SK-N-SH (cell line): ENCODE data around the gene ZNF319. TPM values are rescaled to one million over a fixed set of nuclear protein-coding genes. Genes with fewer than 3 reads are reported as not detected.

Experiments
- CTCF ChIA-PET: fragments of 300-600, 350-600 bp; formaldehyde crosslinking; extraction: SDS; loops from one replicate; lab custom pipeline; 2021; lab: Yijun Ruan, JAX
- POLR2A ChIA-PET: fragments of 350-600 bp; sonication (Branson Sonifier 250); formaldehyde crosslinking; extraction: SDS; loops from one replicate; lab custom pipeline; 2020; ENCODE audit warnings: antibody characterized with exemption, inconsistent platforms; lab: Yijun Ruan, JAX
- DNase-seq: peaks from one replicate; pipeline ENCODE4 v3.0.0; 2012
- H2AFZ ChIP-seq: fragments of 200-600 bp; sonication (generic); 2 replicates; pipeline ENCODE4 v1.8.1; 2016; ENCODE audit warnings: antibody characterized with exemption, mild to moderate bottlenecking, low read depth
- H3F3A ChIP-seq: fragments of 200-600 bp; sonication (generic); replicated peaks from 2 replicates; pipeline ENCODE3; 2016; ENCODE audit warnings: antibody characterized with exemption, mild to moderate bottlenecking; ENCODE audit not compliant: insufficient read depth
- H3K27ac ChIP-seq, 2 experiments: fragments of 200-500 bp in 1 of 2; fragments of 200-600 bp in 1 of 2; sonication (Bioruptor generic) in 1 of 2; sonication (generic), shearing (Covaris generic) in 1 of 2; 2 replicates each; pipeline versions ENCODE4 v1.5.1 to v1.6.1; 2014 to 2016; ENCODE audit warnings: low read depth in 2 of 2, inconsistent platforms in 1 of 2, low read length in 1 of 2, mild to moderate bottlenecking in 1 of 2, mixed read lengths in 1 of 2
- H3K27me3 ChIP-seq: fragments of 200-600 bp; sonication (generic), shearing (Covaris generic); 2 replicates; pipeline ENCODE4 v1.6.1; 2016; ENCODE audit warnings: mixed run types; ENCODE audit not compliant: insufficient read depth
- H3K36me3 ChIP-seq, 2 experiments: fragments of 200-500 bp in 1 of 2; fragments of 200-600 bp in 1 of 2; sonication (Bioruptor generic) in 1 of 2; sonication (generic) in 1 of 2; replicated peaks in 1 of 2; 2 replicates each; pipeline versions ENCODE3 to v1.5.1; 2014 to 2016; ENCODE audit warnings: low read length in 1 of 2, mild to moderate bottlenecking in 1 of 2; ENCODE audit not compliant: insufficient read depth in 2 of 2, control insufficient read depth in 1 of 2
- H3K4me1 ChIP-seq, 2 experiments: fragments of 200-500 bp in 1 of 2; fragments of 200-600 bp in 1 of 2; sonication (Bioruptor generic) in 1 of 2; sonication (generic), shearing (Covaris generic) in 1 of 2; 2 replicates each; pipeline versions ENCODE4 v1.5.1 to v1.6.1; 2014 to 2016; ENCODE audit warnings: low read depth in 1 of 2, low read length in 1 of 2, mixed run types in 1 of 2; ENCODE audit not compliant: insufficient read depth in 2 of 2, control insufficient read depth in 1 of 2
- H3K4me2 ChIP-seq: fragments of 200-600 bp; sonication (generic), shearing (Covaris generic); 2 replicates; pipeline ENCODE4 v1.6.1; 2017; ENCODE audit warnings: mixed run types
- H3K4me3 ChIP-seq, 2 experiments: fragments of 200-500 bp in 1 of 2; fragments of 200-600 bp in 1 of 2; sonication (Bioruptor generic) in 1 of 2; sonication (generic), shearing (Covaris generic) in 1 of 2; 2 replicates each; pipeline versions ENCODE4 v1.5.1 to v1.8.1; 2014 to 2016; ENCODE audit warnings: low read depth in 2 of 2, inconsistent platforms in 1 of 2, low read length in 1 of 2, mild to moderate bottlenecking in 1 of 2, mixed read lengths in 1 of 2, moderate library complexity in 1 of 2
- H3K79me2 ChIP-seq: fragments of 200-600 bp; sonication (generic); 2 replicates; pipeline ENCODE4 v1.8.1; 2017; ENCODE audit warnings: mild to moderate bottlenecking; ENCODE audit not compliant: insufficient read depth
- H3K9ac ChIP-seq: fragments of 200-600 bp; sonication (generic); 2 replicates; pipeline ENCODE4 v1.6.1; 2017; ENCODE audit warnings: mixed run types
- H3K9me2 ChIP-seq: fragments of 200-600 bp; sonication (generic); 2 replicates; pipeline ENCODE4 v1.6.1; 2017; ENCODE audit warnings: mixed run types
- H3K9me3 ChIP-seq: fragments of 200-600 bp; sonication (generic); 2 replicates; pipeline ENCODE4 v1.6.1; 2017; ENCODE audit warnings: mixed run types, mild to moderate bottlenecking, moderate library complexity
- H4K20me1 ChIP-seq: fragments of 200-600 bp; sonication (generic); 2 replicates; pipeline ENCODE4 v1.6.1; 2017; ENCODE audit warnings: mild to moderate bottlenecking, mixed run types; ENCODE audit not compliant: insufficient read depth
- CHD2 ChIP-seq: fragments of 150-350 bp; IDR thresholded peaks from 2 replicates; pipeline ENCODE4 v1.6.1; 2018; ENCODE audit warnings: low read length; ENCODE audit not compliant: partially characterized antibody
- ELF1 ChIP-seq: IDR thresholded peaks from 2 replicates; pipeline ENCODE4 v1.4.0; 2012
- FOSL2 ChIP-seq: IDR thresholded peaks from 2 replicates; pipeline ENCODE4 v1.4.0; 2012; ENCODE audit warnings: low read depth, mild to moderate bottlenecking, moderate library complexity, borderline replicate concordance
- FOXJ3 ChIP-seq: sonication (generic); formaldehyde crosslinking; IDR thresholded peaks from 2 replicates; pipeline ENCODE4 v1.5.1; 2020; ENCODE audit warnings: mild to moderate bottlenecking, missing genetic modification reagents
- GABPA ChIP-seq: IDR thresholded peaks from 2 replicates; pipeline ENCODE4 v1.4.0; 2012; ENCODE audit warnings: low read depth, mild to moderate bottlenecking
- GATA2 ChIP-seq: sonication (generic); formaldehyde crosslinking; IDR thresholded peaks from 2 replicates; pipeline ENCODE4 v1.5.0; 2020; ENCODE audit warnings: mild to moderate bottlenecking, missing genetic modification reagents
- JUND ChIP-seq: IDR thresholded peaks from 2 replicates; pipeline ENCODE4 v1.4.0; 2012
- MEF2A ChIP-seq: IDR thresholded peaks from 2 replicates; pipeline ENCODE4 v1.4.0; 2012; ENCODE audit warnings: low read depth, borderline replicate concordance
- MXI1 ChIP-seq: IDR thresholded peaks from 2 replicates; pipeline ENCODE4 v1.6.1; 2012; ENCODE audit warnings: mild to moderate bottlenecking, low read depth, low read length, improper control_type of control experiment
- NFIC ChIP-seq: IDR thresholded peaks from 2 replicates; pipeline ENCODE4 v1.4.0; 2012; ENCODE audit warnings: borderline replicate concordance
- POLR2AphosphoS5 ChIP-seq: IDR thresholded peaks from 2 replicates; pipeline ENCODE4 v1.6.1; 2012; ENCODE audit warnings: low read depth, low read length
- RAD21 ChIP-seq: IDR thresholded peaks from 2 replicates; pipeline ENCODE4 v1.6.1; 2012; ENCODE audit warnings: mild to moderate bottlenecking, low read length
- RCOR1 ChIP-seq: fragments of 150-350 bp; IDR thresholded peaks from 2 replicates; pipeline ENCODE4 v1.6.1; 2017; ENCODE audit warnings: antibody characterized with exemption, low read length
- RXRA ChIP-seq: IDR thresholded peaks from 2 replicates; pipeline ENCODE4 v1.4.0; 2012; ENCODE audit warnings: low read depth, mild to moderate bottlenecking, borderline replicate concordance
- SMC3 ChIP-seq: IDR thresholded peaks from 2 replicates; pipeline ENCODE4 v1.6.1; 2012; ENCODE audit warnings: low read depth, low read length, improper control_type of control experiment
- TAF1 ChIP-seq: IDR thresholded peaks from 2 replicates; pipeline ENCODE4 v1.6.1; 2012; ENCODE audit warnings: low read depth, mild to moderate bottlenecking, low read length, moderate library complexity, borderline replicate concordance
- TCF12 ChIP-seq: IDR thresholded peaks from 2 replicates; pipeline ENCODE4 v1.4.0; 2012
- TEAD4 ChIP-seq: IDR thresholded peaks from 2 replicates; pipeline ENCODE4 v1.4.0; 2012; ENCODE audit warnings: mild to moderate bottlenecking, borderline replicate concordance; ENCODE audit not compliant: insufficient read depth
- YY1 ChIP-seq: IDR thresholded peaks from 2 replicates; pipeline ENCODE4 v1.4.0; 2012; ENCODE audit warnings: low read depth, mild to moderate bottlenecking
- WGBS: methylation state at CpG from one replicate; pipeline ENCODE4 v1.1.6; 2017; ENCODE audit warnings: low lambda C conversion rate; 5-methylcytosine and 5-hydroxymethylcytosine counted together
- polyA plus RNA-seq, 3 experiments: library from polyadenylated mRNA; depleted of rRNA; stranded (reverse); fragments of >200 nt; gene quantifications; 2 replicates each; pipeline ENCODE4 v1.2.3, GENCODE V29; 2012
- TF ChIP-seq, protein P1 (sequence below): IDR thresholded peaks from 2 replicates; pipeline ENCODE4 v1.4.0; 2012; ENCODE audit warnings: low read depth, borderline replicate concordance
- TF ChIP-seq, protein P2 (sequence below): fragments of 150-350 bp; IDR thresholded peaks from 2 replicates; pipeline ENCODE4 v1.6.1; 2016; ENCODE audit warnings: mild to moderate bottlenecking, low read depth, low read length
- TF ChIP-seq, protein P3 (sequence below): IDR thresholded peaks from 2 replicates; pipeline ENCODE4 v1.4.0; 2012; ENCODE audit warnings: low read depth, borderline replicate concordance
- TF ChIP-seq, protein P4 (sequence below): fragments of 150-350 bp; IDR thresholded peaks from 2 replicates; pipeline ENCODE4 v1.6.1; 2017; ENCODE audit warnings: antibody characterized with exemption, low read length, low read depth, borderline replicate concordance

ZNF319 gene
- polyA plus RNA-seq, 1 of the 3 experiments (the other 2 are of a cell fraction) = 7.6 TPM

DNA sequence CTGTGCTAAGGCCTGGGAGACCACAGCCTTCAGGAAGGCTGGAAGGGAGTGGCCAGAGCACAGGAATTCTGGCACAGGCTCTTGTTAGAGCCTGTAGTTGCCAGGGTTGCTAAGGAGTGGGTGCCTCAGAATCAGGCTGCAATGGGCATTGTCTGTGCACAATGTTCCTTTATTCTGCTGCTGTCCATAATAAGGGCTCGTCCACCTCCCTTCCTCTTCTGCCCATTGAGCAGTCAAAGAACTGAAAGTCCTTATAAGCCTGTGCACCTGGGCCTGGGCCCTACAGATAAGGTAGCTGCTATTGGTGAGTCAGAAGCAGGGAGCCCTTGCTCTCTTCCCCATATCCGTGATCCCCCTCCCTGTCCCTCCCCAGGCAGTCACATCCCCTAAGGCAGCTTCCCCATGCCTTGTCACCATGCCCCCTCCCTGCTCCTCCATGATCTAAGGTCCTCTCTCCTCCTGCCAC is 24.1 kb downstream of the ZNF319 start:
- TF ChIP-seq RAD21 (no peak), FOSL2 (no peak), ELF1 (no peak), MEF2A (no peak), SMC3 (no peak), CHD2 (no peak), TCF12 (no peak), MXI1 (no peak), NFIC (no peak)
- TF ChIP-seq, protein P1, sequence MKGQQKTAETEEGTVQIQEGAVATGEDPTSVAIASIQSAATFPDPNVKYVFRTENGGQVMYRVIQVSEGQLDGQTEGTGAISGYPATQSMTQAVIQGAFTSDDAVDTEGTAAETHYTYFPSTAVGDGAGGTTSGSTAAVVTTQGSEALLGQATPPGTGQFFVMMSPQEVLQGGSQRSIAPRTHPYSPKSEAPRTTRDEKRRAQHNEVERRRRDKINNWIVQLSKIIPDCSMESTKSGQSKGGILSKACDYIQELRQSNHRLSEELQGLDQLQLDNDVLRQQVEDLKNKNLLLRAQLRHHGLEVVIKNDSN = no peak
- TF ChIP-seq, protein P2, sequence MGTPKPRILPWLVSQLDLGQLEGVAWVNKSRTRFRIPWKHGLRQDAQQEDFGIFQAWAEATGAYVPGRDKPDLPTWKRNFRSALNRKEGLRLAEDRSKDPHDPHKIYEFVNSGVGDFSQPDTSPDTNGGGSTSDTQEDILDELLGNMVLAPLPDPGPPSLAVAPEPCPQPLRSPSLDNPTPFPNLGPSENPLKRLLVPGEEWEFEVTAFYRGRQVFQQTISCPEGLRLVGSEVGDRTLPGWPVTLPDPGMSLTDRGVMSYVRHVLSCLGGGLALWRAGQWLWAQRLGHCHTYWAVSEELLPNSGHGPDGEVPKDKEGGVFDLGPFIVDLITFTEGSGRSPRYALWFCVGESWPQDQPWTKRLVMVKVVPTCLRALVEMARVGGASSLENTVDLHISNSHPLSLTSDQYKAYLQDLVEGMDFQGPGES = no peak
- H3F3A ChIP-seq = no peaks in the 10 kb centered on the region
- H3K79me2 ChIP-seq = no peaks in the 10 kb centered on the region
- H3K4me1 ChIP-seq = no peaks in the 10 kb centered on the region
- H3K9me2 ChIP-seq = no peaks in the 10 kb centered on the region
- ChIA-PET POLR2A (no interaction called here), CTCF (interaction anchor here (1.6 to 2.1 kb wide), 2 partner anchors 24 to 400 kb away, joined by 5 to 6 read pairs; partner anchors contain the start of gene ZNF319)
- no peak overlapping the region for H3K27ac ChIP-seq
- H2AFZ ChIP-seq = no peak overlapping the region
- DNase-seq = no peak
- no peak overlapping the region for H3K4me3 ChIP-seq
- 71% methylated on average over 1 of the region's 2 CpGs for WGBS
- H3K27me3 ChIP-seq = no peaks in the 10 kb centered on the region; the same call in 1 of the 2 replicates
- no peaks in the 10 kb centered on the region for H4K20me1 ChIP-seq
- no peak overlapping the region for H3K9ac ChIP-seq
- H3K9me3 ChIP-seq = no peaks in the 10 kb centered on the region
- H3K4me2 ChIP-seq = no peak overlapping the region
- no peaks in the 10 kb centered on the region for H3K36me3 ChIP-seq

DNA sequence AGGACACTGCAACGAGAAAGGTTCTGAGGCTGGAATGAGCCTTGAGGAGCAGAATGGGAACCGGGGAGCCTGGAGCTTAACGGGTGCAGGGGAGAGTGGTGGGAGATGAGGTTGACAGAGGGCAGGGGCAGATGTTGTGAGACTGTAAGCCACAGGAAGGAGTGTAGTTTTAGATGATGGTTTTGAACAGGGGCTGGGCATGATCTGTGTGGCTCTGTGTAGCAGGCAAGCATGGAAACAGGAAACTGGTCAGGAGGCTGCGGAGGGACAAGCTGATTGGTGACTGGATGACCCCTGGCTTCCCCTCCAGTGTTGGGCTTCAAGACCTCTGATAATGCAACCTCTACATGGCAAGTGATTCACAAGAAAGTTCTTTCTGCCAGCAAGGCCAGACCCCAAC is 28.2 kb downstream of the ZNF319 start:
- ChIA-PET POLR2A (no interaction called here), CTCF (interaction anchor here (0.7 to 1.6 kb wide), 4 partner anchors 28 to 125 kb away, joined by 3 to 5 read pairs (median 4); partner anchors contain the start of gene ZNF319)
- TF ChIP-seq GATA2 (CRISPR knock-in tag) (no peak), FOXJ3 (no peak), RCOR1 (no peak), JUND (no peak), RAD21 (no peak), NFIC (no peak), ELF1 (no peak), TAF1 (no peak), YY1 (no peak), RXRA (no peak), TEAD4 (no peak), CHD2 (no peak), TCF12 (no peak), GABPA (no peak), POLR2AphosphoS5 (no peak)
- TF ChIP-seq, protein P3, sequence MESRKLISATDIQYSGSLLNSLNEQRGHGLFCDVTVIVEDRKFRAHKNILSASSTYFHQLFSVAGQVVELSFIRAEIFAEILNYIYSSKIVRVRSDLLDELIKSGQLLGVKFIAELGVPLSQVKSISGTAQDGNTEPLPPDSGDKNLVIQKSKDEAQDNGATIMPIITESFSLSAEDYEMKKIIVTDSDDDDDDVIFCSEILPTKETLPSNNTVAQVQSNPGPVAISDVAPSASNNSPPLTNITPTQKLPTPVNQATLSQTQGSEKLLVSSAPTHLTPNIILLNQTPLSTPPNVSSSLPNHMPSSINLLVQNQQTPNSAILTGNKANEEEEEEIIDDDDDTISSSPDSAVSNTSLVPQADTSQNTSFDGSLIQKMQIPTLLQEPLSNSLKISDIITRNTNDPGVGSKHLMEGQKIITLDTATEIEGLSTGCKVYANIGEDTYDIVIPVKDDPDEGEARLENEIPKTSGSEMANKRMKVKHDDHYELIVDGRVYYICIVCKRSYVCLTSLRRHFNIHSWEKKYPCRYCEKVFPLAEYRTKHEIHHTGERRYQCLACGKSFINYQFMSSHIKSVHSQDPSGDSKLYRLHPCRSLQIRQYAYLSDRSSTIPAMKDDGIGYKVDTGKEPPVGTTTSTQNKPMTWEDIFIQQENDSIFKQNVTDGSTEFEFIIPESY = no peak
- TF ChIP-seq, protein P2 = no peak
- TF ChIP-seq, protein P4, sequence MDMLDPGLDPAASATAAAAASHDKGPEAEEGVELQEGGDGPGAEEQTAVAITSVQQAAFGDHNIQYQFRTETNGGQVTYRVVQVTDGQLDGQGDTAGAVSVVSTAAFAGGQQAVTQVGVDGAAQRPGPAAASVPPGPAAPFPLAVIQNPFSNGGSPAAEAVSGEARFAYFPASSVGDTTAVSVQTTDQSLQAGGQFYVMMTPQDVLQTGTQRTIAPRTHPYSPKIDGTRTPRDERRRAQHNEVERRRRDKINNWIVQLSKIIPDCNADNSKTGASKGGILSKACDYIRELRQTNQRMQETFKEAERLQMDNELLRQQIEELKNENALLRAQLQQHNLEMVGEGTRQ = no peak

More for the DNA sequence above, 28.2 kb downstream of the ZNF319 start:
- Histone ChIP-seq H3K27me3 (no peaks in the 10 kb centered on the region; the same call in 1 of the 2 replicates), H3K9me3 (no peaks in the 10 kb centered on the region), H3K27ac (no peak overlapping the region), H3K36me3 (no peaks in the 10 kb centered on the region), H3K4me3 (no peak overlapping the region), H4K20me1 (no peaks in the 10 kb centered on the region), H3K9me2 (no peaks in the 10 kb centered on the region), H3F3A (no peaks in the 10 kb centered on the region), H3K9ac (no peak overlapping the region), H2AFZ (no peak overlapping the region), H3K4me1 (no peaks in the 10 kb centered on the region; a peak in 1 of 4 replicates), H3K4me2 (no peak overlapping the region), H3K79me2 (no peaks in the 10 kb centered on the region)
- WGBS = 69% methylated on average over 4 of the region's 4 CpGs
- DNase-seq = no peak
